ENCODE results near the gene RPS27.
A peak's percentile ranks its signal among the peaks of the same experiment; 100 is the strongest.
"Not testable (repeated sequence)": the region's sequence is repeated elsewhere in the genome, so short reads cannot be mapped to it uniquely, and the experiment has no call there.

RPS27 gene

GRCh38 chr1:153962088-153963029, 28.2 kb upstream of the RPS27 start:
- no peak for DNase-seq

GRCh38 chr1:153963030-153963849, 27.3 kb upstream of the RPS27 start, which contains the start of gene SLC39A1:
Gene SLC39A1, minus strand, starts transcription at chr1:153963537. Its CDS starts 822 bp downstream, at chr1:153962715.
- peak; percentile 92 for DNase-seq

GRCh38 chr1:153963850-153964331, 26.7 kb upstream of the RPS27 start:
- no peak for DNase-seq

- DNase-seq, result peak; percentile 84
These were observed 23.2 kb upstream of the RPS27 start, which contains the start of gene CREB3L4 for GRCh38 chr1:153967107-153967999. Gene CREB3L4, plus strand, starts transcription at chr1:153967902. Its CDS starts 624 bp downstream, at chr1:153968526.

- no peak for DNase-seq
These were observed 22.6 kb upstream of the RPS27 start for GRCh38 chr1:153968000-153968363.

GRCh38 chr1:153968408-153968807, 22.2 kb upstream of the RPS27 start:
- DNase-seq, result no peak

- DNase-seq, result no peak
These were observed 21.6 kb upstream of the RPS27 start for GRCh38 chr1:153968972-153969371.

GRCh38 chr1:153970346-153970745, 20.2 kb upstream of the RPS27 start:
- no peak for DNase-seq

GRCh38 chr1:153973071-153973470, 17.5 kb upstream of the RPS27 start:
- DNase-seq, result no peak

- DNase-seq, result no peak
These were observed 17.0 kb upstream of the RPS27 start for GRCh38 chr1:153973525-153973924.

GRCh38 chr1:153976819-153977249, 13.7 kb upstream of the RPS27 start:
- no peak for DNase-seq

- peak; percentile 88 for DNase-seq
These were observed 13.0 kb upstream of the RPS27 start, which contains the start of gene JTB for GRCh38 chr1:153977250-153978240. Gene JTB, minus strand, starts transcription at chr1:153977674. Its CDS starts 422 bp downstream, at chr1:153977252.

- DNase-seq, result no peak
These were observed 12.2 kb upstream of the RPS27 start for GRCh38 chr1:153978274-153978909.

GRCh38 chr1:153979091-153979490, 11.5 kb upstream of the RPS27 start:
- not testable (repeated sequence) for DNase-seq

GRCh38 chr1:153981735-153982134, 8.8 kb upstream of the RPS27 start:
- not testable (repeated sequence) for DNase-seq

- DNase-seq, result no peak
These were observed 6.3 kb upstream of the RPS27 start for GRCh38 chr1:153984123-153984894.

GRCh38 chr1:153985341-153985912, 5.1 kb upstream of the RPS27 start:
- peak; percentile 68 for DNase-seq

- no peak for DNase-seq
These were observed 4.4 kb upstream of the RPS27 start, which contains the start of gene RAB13 for GRCh38 chr1:153985941-153986761. Gene RAB13, minus strand, starts transcription at chr1:153986339. Its CDS starts 103 bp downstream, at chr1:153986236.

All from activated naive CD4-positive, alpha-beta T cell treated with anti-CD3 and anti-CD28 coated beads, Interleukin-2, amount 50 U/mL, for 16 hours (primary cell).